GM04503 (cell line): ENCODE results near the gene CRYBA2.

Experiments used
- DNase-seq: peaks from one replicate; pipeline ENCODE4 v3.0.0-alpha.2; 2012; ENCODE audit warnings: low read depth

CRYBA2 gene

DNA sequence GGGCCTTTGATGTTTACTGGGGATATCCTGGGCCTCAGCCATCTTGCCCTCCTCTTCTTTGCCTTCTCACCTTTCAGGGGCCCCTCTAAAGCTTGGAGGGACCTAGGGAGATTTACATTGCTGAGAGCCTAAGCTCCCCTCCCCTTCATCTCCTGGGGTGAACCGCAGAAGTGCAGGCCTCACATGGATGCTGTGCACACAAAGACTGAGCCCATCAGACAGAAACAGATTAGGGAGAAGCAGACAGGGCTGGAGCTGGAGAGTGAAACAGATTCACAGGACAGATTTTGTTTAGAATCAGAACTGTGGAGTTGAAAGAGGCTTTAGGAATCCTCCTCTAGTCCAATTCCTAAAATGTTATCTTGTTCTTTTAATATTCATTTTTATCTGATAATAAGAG, 37.2 kb downstream of the CRYBA2 start:
- no peak for DNase-seq

- DNase-seq: no peak
These were observed 38.5 kb downstream of the CRYBA2 start for GRCh38 chr2:218954541-218955300.

DNA sequence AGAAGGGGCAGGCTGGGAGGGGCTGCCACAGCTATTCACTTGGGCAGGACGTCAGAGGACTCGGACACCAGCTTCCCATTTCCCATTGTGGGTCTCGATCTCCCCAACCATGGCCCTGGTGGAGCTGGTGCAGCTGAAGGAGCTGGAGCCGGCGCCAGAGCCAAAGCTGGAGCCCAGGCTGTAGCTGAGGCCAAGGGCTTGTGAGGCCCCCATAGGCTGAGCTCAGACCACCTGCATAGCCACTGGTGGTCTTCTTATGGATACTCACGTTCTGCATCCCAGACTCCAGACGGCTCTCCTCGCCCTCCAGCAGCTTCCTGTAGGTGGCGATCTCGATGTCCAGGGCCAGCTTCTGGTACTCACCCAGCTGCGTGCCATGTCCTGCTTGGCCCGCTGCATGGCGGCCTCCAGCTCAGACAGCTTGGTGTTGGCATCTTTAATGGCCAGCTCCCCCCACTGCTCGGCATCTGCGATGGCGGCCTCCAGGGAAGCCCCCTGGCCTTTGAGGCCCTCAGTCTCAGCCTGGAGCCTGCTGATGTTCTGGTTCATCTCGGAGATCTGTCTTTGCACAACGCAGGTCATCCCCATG, 39.8 kb downstream of the CRYBA2 start:
- no peak for DNase-seq

DNA sequence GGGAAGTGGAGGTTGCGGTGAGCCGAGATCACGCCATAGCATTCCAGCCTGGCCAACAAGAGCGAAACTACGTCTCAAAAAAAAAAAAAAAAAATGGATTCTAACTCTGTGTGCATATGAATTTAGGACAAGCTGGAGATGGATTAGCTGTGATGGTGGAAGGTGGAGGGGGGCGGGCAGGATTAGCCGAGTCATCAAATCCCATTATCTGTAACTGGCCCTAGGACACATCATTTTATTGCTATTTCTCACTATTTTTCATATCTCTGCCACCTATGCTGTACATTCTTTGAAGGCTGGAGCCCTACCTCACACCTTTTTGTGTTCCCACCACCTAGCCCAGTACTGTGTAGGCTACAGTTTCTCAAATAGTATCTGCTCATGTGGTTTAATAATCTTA, 41.1 kb downstream of the CRYBA2 start:
- DNase-seq: no peak

- DNase-seq: no peak
These were observed 46.6 kb downstream of the CRYBA2 start for GRCh38 chr2:218946621-218947020.

DNA sequence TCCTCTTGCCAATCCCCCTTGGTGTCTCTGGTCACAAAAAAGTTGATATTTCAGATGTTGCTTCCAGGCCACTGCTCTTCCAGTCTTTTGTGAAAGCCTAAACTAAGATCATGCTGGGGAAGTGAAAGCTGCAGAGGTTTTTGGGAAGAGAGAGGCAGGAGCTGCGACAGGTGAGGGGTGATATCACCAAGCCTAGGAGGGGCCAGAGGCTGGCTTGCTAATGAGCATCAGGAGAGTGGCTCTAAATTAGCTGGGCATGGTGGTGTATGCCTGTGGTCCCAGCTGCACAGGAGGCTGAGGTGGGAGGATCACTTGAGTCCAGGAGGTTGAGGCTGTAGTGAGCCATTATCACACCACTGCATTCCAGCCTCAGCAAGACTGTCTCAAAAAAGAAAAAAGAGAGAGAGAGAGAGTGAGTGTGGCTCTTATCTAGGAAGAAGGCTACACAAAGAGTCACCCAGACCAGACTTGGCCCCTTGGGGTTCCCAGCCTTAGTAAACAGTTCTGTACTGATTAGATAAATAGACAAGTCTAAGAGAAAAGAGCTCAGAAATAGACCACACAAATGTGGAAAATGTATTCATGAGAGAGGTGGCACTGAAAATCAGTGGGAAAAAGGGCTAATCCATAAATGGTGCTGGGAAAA, 48.3 kb downstream of the CRYBA2 start:
- DNase-seq: no peak
